NCI-H2196 treated with DMSO at 0.1 percent for 48 hours (cell line): ENCODE measurements around the gene LIMK1.

Experiments used
- DNase-seq: peaks from one replicate; lab custom pipeline; 2025; ENCODE audit not compliant: unreplicated experiment; lab: John Stamatoyannopoulos, UW

The LIMK1 gene

DNA sequence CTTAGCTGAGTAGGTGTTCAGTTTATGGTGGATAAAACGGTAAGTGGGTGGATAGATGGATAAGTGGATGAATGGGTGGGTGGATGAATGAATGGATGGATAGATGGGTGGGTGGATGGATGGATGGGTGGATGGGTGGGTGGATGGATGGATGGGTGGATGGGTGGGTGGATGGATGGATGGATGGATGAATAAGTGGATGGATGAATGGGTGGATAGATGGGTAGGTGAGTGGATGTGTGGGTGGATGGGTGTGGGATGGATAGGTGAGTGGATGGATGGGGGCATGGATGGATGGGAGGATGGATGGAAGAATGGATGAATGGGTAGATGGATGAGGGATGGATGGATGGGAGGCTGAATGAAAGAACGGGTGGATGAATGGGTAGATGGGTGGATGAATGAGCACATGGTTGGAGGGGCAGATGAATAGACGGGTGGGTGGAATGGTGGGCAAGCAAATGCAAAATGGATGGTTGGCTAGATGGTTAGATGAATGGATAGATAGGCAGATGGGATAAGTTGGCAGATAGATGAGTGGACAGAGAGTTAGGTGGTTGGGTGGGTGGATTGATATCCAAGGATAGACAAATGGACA, 29.9 kb upstream of the LIMK1 start:
- no peak for DNase-seq

DNA sequence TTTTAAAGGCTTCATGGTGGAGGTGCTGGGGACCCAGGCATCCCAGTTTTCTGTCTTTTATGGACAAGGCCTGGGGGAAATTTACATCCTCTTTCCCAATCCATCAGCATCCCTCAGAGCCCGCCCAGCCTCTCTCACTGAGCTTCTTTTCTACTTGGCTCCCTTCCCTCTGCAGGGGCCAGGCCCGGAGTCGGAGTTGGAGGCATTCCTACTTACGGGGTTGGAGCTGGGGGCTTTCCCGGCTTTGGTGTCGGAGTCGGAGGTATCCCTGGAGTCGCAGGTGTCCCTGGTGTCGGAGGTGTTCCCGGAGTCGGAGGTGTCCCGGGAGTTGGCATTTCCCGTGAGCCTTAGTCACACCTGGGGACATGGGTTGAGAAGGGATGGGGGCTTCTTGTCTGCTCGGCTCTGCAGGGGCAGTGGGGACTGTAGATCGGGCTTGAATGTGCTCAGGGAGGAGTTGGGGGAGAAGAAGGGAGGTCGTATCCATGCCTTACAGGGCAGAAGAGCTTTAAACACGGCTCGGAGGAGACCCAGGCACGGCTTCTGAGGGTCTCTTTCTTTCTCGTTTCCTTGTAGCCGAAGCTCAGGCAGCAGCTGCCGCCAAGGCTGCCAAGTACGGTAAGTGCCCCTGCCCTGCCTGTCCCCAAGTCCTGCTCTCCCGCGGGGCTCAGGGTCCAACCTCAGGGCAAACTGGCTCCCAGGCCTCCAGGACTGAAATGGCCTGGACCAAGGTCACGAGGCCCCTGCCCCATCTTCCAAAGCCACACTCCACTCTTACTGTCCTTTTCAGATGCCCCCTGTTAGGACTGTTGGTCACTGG, 27.3 kb upstream of the LIMK1 start:
- no peak for DNase-seq

GRCh38 chr7:74057216-74057925, 26.2 kb upstream of the LIMK1 start:
- DNase-seq: no peak

DNA sequence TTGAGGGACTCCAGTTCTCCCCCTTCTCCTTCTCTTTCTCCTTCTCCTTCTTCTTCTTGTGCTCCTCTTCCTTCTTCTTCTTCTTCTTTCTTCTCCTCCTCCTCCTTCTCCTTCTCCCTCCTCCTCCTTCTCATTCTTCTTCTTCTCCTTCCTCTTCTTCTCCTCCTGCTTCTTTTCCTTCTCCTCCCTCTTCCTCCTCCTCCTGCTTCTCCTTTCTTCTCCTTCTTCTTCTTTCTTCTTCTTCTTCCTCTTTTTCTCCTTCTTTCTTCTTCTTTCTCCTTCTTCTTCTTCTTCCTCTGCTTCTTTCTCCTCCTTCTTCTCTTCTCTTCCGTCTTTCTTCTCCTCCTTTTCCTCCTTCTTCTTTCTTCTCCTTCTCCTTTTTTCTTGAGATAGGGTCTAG, 25.6 kb upstream of the LIMK1 start:
- no peak for DNase-seq

DNA sequence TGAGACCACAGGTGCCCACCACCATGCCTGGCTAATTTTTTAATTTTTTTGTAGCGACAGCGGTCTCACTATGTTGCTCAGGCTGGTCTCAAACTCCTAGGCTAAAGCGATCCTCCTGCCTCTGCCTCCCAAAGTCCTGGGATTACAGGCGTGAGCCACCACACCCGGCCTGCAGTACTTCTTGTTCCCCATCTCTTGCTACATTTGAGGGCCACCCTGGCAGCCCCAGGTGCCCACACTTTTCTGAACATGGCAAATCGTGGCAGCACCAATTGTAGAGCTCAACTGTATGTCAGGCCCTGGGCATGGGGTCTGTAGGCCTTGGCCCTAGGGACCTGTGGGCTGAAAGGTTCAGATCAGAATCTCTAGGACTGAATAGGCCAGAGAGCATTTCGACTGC, 25.1 kb upstream of the LIMK1 start:
- DNase-seq: no peak

GRCh38 chr7:74059037-74059436, 24.6 kb upstream of the LIMK1 start:
- DNase-seq: no peak

DNA sequence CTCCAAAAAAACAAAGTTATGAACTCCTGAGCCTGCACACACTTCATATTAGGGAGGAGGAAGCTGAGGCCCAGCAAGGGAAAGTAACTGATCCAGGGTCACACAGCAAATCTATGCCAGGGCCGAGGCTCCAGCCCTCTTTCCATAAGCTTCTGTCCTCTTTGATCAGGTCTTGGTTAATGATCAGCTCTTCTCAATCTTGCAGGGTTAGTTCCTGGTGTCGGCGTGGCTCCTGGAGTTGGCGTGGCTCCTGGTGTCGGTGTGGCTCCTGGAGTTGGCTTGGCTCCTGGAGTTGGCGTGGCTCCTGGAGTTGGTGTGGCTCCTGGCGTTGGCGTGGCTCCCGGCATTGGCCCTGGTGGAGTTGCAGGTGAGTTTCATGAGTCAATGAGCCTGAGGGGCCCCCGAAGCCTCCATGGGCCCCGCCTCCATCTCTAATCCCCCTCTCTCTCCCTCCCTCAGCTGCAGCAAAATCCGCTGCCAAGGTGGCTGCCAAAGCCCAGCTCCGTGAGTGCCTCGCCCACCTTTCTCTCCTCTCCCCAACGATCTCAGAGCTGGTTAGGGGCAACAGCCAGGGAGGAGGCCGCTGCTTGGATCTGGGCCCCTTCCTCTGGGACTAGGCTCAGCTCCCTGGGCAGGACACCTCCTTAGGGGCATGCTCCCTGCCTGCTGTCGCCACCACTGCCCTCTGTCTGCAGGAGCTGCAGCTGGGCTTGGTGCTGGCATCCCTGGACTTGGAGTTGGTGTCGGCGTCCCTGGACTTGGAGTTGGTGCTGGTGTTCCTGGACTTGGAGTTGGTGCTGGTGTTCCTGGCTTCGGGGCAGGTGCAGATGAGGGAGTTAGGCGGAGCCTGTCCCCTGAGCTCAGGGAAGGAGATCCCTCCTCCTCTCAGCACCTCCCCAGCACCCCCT, 23.7 kb upstream of the LIMK1 start:
- DNase-seq: peak; percentile 26

DNA sequence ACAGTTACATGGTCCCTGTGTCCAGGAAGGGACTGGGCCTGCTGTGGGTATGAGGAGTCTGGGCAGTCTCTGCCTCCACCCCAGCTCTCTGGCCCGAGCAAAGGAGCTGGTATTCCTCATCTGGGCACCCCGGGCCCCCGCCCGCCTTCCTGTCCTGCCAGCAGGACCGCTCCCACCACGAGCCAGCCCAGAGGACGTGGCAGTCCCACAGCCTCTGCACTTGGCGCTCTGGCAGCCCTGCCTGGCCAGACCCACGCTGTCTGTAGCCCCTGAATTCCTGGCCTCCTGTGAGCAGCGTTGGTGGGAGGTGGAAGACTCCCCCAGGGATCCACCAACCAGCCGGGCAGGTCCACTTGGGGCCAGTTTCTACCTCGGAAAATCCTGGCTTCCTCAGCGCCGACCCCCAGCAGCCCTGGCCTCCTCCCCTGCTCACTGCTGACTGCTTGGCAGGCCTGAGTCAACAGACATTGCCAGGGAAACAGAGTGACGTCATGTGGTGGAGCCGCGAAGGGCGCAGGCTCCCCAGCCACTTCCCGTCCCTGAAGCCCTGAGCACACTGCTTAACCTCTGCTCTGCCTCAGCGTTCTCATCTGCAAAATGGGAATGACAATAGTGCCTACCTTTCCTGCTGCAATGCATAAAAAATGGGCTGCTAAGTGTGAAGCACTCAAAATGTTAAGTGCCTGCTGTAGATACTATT, 21.6 kb upstream of the LIMK1 start:
- peak; percentile 8 for DNase-seq

DNA sequence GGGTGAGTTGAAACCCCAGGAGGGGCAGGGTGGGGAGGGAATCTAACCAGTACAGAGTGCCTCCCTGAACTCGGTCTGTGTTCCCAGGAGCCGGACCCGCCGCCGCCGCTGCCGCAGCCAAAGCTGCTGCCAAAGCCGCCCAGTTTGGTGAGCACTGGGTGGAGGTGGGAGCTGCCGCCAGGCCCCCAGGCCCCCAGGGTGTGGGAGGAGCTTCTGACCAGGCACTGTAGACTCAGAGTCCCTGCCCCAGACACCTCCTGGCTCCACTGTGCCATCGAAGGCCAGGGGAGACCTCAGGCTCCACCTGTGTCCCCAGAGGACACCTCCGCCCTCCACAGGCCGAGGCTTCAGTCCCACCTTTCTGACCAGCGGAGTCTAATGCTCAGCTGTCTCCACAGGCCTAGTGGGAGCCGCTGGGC, 20.4 kb upstream of the LIMK1 start:
- no peak for DNase-seq

- no peak for DNase-seq
Observed at GRCh38 chr7:74063646-74064045, 20.0 kb upstream of the LIMK1 start.

GRCh38 chr7:74064696-74065095, 18.9 kb upstream of the LIMK1 start:
- DNase-seq: no peak

GRCh38 chr7:74066626-74067025, 17.0 kb upstream of the LIMK1 start:
- DNase-seq: no peak

- DNase-seq: no peak
Observed at GRCh38 chr7:74068378-74069085, 15.1 kb upstream of the LIMK1 start.

GRCh38 chr7:74069086-74069541, 14.5 kb upstream of the LIMK1 start:
- DNase-seq: no peak

GRCh38 chr7:74069790-74070618, 13.6 kb upstream of the LIMK1 start:
- no peak for DNase-seq

- DNase-seq: no peak
Observed at GRCh38 chr7:74070619-74070921, 13.0 kb upstream of the LIMK1 start.

GRCh38 chr7:74071121-74071520, 12.5 kb upstream of the LIMK1 start:
- DNase-seq: no peak

DNA sequence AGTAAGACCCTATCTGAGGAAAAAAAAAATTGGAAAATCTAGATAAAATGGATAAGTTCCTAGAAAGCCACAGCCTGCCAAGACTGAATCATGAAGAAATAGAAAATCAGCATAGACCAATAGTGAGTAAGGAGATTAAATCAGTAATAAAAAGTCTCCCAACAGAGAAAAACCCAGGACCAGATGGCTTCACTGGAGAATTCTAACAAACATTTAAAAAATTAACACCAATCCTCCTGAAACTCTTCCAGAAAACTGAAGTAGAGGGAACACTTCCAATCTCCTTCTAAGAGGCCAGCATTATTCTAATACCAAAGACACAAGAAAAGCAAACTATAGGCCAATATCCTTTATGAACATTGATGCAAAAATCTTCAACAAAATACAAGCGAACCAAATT, 8.8 kb upstream of the LIMK1 start:
- no peak for DNase-seq

DNA sequence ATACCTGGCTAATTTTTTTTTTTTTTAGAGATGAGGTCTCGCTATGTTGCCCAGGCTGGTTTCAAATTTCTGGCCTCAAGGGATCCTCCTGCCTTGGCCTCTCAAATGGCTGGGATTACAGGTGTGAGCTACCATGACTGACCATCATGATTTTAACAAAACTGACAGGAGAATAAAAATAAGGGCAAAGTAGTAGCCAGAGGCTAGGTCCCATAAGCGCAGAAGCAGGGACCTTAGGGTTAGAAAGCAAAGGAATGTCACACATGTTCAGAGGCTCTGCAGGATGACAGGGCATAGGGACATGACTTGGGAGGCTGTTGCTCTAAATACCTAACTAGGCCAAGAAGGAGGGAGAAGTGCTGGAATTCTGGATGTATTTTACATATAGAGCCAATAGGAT, 5.1 kb upstream of the LIMK1 start:
- no peak for DNase-seq
